ENCODE measurements around the gene FBXL16.

Gene FBXL16

GRCh38 chr16:678209-678857 lies 27.3 kb downstream of the FBXL16 start:
- H3K4me3 ChIP-seq (ENCODE audit: low read depth, low read length): peak overlapping the region; percentile 84; the same call in 1 of the 2 replicates
- no peak overlapping the region for H3K9ac ChIP-seq (ENCODE audit: low read length)
- H3K4me1 ChIP-seq (ENCODE audit: control insufficient read depth, insufficient read depth, low read length): peaks cover 48% of the 10 kb centered on the region
- H3K27me3 ChIP-seq (ENCODE audit: control insufficient read depth, insufficient read depth, low read length): no peaks in the 10 kb centered on the region
- no peaks in the 10 kb centered on the region for H3K9me3 ChIP-seq (ENCODE audit: control insufficient read depth, insufficient read depth, low read depth, low read length)
- peaks cover 31% of the 10 kb centered on the region for H3K36me3 ChIP-seq (ENCODE audit: control insufficient read depth, insufficient read depth, low read length)
- no peak overlapping the region for H3K27ac ChIP-seq (ENCODE audit: low read depth, low read length)

DNA sequence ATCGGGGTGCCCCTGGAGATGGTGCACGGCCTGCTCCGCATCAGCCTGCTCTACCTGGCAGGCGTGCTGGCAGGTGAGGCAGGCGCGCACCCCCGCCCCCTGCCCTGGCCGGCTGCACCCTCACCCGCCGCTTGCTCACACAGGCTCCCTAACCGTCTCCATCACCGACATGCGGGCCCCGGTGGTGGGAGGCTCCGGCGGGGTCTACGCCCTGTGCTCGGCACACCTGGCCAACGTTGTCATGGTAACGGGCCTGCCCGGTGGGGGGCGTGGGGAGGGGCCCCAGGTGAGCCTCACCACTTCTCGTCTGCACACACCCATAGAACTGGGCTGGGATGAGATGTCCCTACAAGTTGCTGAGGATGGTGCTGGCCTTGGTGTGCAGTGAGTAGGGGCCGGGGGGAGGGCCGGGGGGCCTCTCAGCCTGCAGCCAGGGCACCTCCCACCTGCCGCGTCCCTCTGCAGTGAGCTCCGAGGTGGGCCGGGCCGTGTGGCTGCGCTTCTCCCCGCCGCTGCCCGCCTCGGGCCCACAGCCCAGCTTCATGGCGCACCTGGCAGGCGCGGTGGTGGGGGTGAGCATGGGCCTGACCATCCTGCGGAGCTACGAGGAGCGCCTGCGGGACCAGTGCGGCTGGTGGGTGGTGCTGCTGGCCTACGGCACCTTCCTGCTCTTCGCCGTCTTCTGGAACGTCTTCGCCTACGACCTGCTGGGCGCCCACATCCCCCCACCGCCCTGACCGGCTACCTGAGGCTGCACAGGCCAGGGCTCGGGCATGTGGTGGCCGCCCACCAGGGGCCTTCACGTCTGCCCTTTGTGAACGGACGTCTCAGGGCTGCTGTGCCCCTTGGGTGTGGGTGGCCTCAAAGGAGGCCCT lies 28.0 kb downstream of the FBXL16 start:
- H3K4me1 ChIP-seq (ENCODE audit: control insufficient read depth, insufficient read depth, low read length): peaks cover 42% of the 10 kb centered on the region
- no peak overlapping the region for H3K27ac ChIP-seq (ENCODE audit: low read depth, low read length)

DNA sequence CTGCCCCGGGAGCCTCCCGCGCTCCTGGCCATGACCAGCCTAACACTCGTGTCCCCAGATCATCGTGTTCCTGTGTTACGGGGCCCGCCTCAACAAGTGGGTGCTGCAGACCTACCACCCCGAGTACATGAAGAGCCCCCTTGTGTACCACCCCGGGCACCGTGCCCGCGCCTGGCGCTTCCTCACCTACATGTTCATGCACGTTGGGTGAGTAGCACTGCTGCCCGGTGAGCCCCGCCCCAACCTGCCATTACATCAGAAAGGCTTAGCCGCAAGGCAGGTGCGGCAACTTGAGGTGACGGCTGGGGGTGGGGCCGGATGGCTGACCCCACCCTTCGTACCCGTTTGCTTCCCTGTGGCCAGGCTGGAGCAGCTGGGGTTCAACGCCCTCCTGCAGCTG lies 28.7 kb downstream of the FBXL16 start:
- H3K27ac ChIP-seq (ENCODE audit: low read depth, low read length): no peak overlapping the region
- no peaks in the 10 kb centered on the region for H3K27me3 ChIP-seq (ENCODE audit: control insufficient read depth, insufficient read depth, low read length)
- no peak overlapping the region for H3K9ac ChIP-seq (ENCODE audit: low read length)
- peak overlapping the region; percentile 20 for H3K4me3 ChIP-seq (ENCODE audit: low read depth, low read length)
- H3K9me3 ChIP-seq (ENCODE audit: control insufficient read depth, insufficient read depth, low read depth, low read length): no peaks in the 10 kb centered on the region
- H3K4me1 ChIP-seq (ENCODE audit: control insufficient read depth, insufficient read depth, low read length): peaks cover 42% of the 10 kb centered on the region
- peaks cover 32% of the 10 kb centered on the region for H3K36me3 ChIP-seq (ENCODE audit: control insufficient read depth, insufficient read depth, low read length)

More for the DNA sequence above, 28.0 kb downstream of the FBXL16 start:
- Histone ChIP-seq H3K4me3 (ENCODE audit: low read depth, low read length) (peak overlapping the region; percentile 20), H3K36me3 (ENCODE audit: control insufficient read depth, insufficient read depth, low read length) (peaks cover 32% of the 10 kb centered on the region), H3K9ac (ENCODE audit: low read length) (no peak overlapping the region), H3K9me3 (ENCODE audit: control insufficient read depth, insufficient read depth, low read depth, low read length) (no peaks in the 10 kb centered on the region), H3K27me3 (ENCODE audit: control insufficient read depth, insufficient read depth, low read length) (no peaks in the 10 kb centered on the region)

- H3K4me3 ChIP-seq (ENCODE audit: low read depth, low read length): 0 out of 2 replicates have a peak overlapping the region, but pooled peaks have one; percentile 20
- no peaks in the 10 kb centered on the region for H3K27me3 ChIP-seq (ENCODE audit: control insufficient read depth, insufficient read depth, low read length)
- H3K36me3 ChIP-seq (ENCODE audit: control insufficient read depth, insufficient read depth, low read length): peaks cover 32% of the 10 kb centered on the region
- no peaks in the 10 kb centered on the region for H3K9me3 ChIP-seq (ENCODE audit: control insufficient read depth, insufficient read depth, low read depth, low read length)
- no peak overlapping the region for H3K9ac ChIP-seq (ENCODE audit: low read length)
- peaks cover 38% of the 10 kb centered on the region for H3K4me1 ChIP-seq (ENCODE audit: control insufficient read depth, insufficient read depth, low read length)
- no peak overlapping the region for H3K27ac ChIP-seq (ENCODE audit: low read depth, low read length)
These were observed 29.1 kb downstream of the FBXL16 start for GRCh38 chr16:676565-676902.

DNA sequence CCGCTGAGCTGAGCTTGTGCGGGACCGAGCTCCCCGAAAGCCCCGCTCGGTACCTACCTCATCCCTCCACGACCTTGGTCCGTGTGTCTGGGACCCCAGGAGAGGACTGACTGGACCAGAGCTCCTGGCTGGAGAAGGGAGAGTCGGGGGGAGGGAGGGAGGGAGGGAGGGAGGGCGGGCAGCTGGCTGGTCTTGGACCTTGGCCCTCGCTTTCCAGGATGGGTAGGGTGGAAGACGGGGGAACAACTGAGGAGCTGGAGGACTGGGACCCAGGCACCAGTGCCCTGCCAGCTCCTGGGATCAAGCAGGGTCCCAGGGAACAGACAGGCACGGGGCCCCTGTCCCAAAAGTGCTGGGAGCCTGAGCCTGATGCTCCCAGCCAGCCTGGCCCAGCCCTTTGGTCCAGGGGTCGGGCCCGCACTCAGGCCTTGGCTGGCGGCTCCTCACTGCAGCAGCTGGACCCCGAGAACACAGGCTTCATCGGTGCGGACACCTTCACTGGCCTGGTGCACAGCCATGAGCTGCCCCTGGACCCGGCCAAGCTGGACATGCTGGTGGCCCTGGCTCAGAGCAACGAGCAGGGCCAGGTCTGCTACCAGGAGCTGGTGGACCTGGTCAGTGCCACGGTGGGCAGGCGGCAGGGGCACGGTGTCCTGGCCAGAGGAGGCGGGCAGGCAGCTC lies 29.6 kb downstream of the FBXL16 start:
- Histone ChIP-seq H3K4me1 (ENCODE audit: control insufficient read depth, insufficient read depth, low read length) (peaks cover 34% of the 10 kb centered on the region), H3K27ac (ENCODE audit: low read depth, low read length) (no peak overlapping the region), H3K9me3 (ENCODE audit: control insufficient read depth, insufficient read depth, low read depth, low read length) (no peaks in the 10 kb centered on the region), H3K27me3 (ENCODE audit: control insufficient read depth, insufficient read depth, low read length) (no peaks in the 10 kb centered on the region), H3K4me3 (ENCODE audit: low read depth, low read length) (peak overlapping the region; percentile 79), H3K9ac (ENCODE audit: low read length) (no peak overlapping the region), H3K36me3 (ENCODE audit: control insufficient read depth, insufficient read depth, low read length) (peaks cover 32% of the 10 kb centered on the region)

DNA sequence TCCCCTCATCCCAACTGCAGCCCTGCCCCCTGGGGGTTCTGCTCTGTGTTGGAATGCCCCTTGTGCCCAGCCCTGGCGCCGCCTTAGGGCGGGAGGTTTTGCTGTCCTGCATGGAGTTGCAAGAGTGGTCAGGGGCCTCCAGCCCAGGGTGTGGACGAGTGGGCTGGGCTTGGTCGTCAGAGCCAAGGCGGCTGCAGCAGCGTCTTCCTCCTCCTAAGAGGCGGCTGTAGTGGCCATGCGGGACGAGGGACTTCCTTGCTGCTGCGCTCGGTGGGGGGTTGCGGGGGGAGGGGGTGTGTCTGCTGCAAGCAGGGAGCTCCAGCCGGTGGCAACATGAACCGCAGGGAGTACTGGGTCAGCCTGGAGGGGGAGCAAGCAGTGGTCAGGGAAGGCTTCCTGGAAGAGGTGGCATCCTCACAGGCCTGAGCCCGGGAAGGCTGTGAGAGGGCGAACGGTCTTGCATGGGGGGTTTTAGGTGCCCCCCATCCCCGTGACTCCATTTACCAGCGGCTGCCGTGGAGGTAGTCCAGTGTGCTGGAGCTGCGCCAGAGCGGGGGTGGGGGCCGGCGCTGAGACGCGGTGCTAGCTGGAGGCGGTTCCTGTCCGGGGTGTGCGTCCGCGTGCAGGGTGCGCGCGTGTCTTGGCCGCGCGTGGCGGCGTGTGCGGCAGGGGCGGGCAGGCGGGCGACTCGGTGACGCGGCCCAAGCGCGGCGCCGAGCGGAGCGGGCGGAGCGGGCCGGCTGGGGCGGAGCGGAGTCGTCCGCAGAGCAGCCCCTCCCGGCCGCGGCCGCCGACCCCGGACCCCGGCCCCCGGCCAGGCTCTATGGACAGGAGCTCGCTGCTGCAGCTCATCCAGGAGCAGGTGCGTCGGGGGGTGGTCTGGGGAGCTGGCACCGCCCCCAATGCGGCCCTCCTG lies 30.4 kb downstream of the FBXL16 start, which contains the start of gene RHBDL1:
Gene RHBDL1, plus strand, starts transcription at position 704 of the 916 bp plus-strand sequence. Its CDS starts 120 bp downstream, at position 824.
- Histone ChIP-seq H3K9me3 (ENCODE audit: control insufficient read depth, insufficient read depth, low read depth, low read length) (no peaks in the 10 kb centered on the region), H3K4me3 (ENCODE audit: low read depth, low read length) (peak within 1 kb of the TSS; percentile 79), H3K27me3 (ENCODE audit: control insufficient read depth, insufficient read depth, low read length) (no peaks in the 10 kb centered on the region), H3K27ac (ENCODE audit: low read depth, low read length) (no peak within 1 kb of the TSS), H3K9ac (ENCODE audit: low read length) (peak within 1 kb of the TSS; percentile 62), H3K4me1 (ENCODE audit: control insufficient read depth, insufficient read depth, low read length) (peaks cover 34% of the 10 kb centered on the region), H3K36me3 (ENCODE audit: control insufficient read depth, insufficient read depth, low read length) (peaks cover 40% of the 10 kb centered on the region)

DNA sequence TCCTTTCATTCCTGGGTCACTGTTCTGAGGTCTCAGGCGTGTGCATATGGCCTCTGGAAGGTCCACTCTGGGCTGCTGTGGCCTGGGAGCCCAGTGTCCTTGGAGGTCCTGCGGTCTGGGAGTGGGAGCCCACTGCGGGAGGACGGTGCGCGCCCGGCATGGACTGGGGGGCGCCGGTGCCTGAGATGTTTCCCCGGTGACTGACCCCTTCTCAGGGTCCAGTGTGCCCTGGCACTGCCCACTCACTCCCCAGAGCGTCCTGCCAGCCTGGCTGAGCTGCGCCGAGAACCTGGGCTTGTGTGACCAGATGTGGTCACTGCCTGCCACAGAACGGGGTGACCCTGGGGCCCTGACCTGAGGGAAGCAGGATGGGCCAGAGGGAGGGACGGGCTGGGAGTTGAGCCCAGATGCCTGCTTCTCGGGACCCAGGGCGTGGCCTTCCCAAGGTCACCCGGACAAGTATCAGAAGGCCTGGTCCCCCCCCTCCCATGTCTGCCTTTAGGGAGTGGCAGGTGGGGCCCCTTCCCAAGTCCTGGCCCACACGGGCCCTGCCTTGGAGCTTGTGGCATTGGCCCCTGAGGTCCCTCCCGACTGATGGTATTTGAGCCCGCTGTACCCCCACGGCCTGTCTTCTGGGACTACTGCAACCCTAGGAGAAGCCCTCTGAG lies 31.3 kb downstream of the FBXL16 start:
- no peak overlapping the region for H3K27ac ChIP-seq (ENCODE audit: low read depth, low read length)
- H3K27me3 ChIP-seq (ENCODE audit: control insufficient read depth, insufficient read depth, low read length): no peaks in the 10 kb centered on the region
- H3K9me3 ChIP-seq (ENCODE audit: control insufficient read depth, insufficient read depth, low read depth, low read length): no peaks in the 10 kb centered on the region
- peaks cover 32% of the 10 kb centered on the region for H3K4me1 ChIP-seq (ENCODE audit: control insufficient read depth, insufficient read depth, low read length)
- peak overlapping the region; percentile 79 for H3K4me3 ChIP-seq (ENCODE audit: low read depth, low read length)
- H3K36me3 ChIP-seq (ENCODE audit: control insufficient read depth, insufficient read depth, low read length): peaks cover 49% of the 10 kb centered on the region
- no peak overlapping the region for H3K9ac ChIP-seq (ENCODE audit: low read length)

DNA sequence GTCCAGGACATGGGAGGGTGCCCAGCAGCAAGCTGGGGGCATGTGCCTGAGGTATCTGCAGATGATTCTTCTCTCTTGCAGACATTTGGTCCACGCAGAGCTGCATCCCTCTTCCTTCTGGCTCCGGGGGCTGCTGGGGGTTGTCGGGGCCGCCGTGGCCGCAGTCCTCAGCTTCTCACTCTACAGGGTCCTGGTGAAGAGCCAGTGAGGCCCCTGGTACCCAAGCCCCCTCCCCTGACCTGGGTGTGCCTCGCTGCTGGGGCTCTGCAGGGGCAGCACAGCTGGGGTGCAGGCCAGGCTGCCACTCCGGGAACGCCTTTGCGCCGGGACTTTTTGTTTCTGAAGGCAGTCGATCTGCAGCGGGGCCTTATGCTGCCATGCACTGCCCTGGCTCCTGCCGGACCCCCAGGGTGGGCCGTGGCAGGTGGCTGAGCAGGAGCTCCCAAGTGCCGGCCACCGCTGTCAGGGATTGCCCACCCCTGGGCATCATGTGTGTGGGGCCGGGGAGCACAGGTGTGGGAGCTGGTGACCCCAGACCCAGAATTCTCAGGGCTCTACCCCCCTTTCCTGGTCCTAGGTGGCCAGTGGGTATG lies 32.1 kb downstream of the FBXL16 start:
- Histone ChIP-seq H3K4me1 (ENCODE audit: control insufficient read depth, insufficient read depth, low read length) (peaks cover 34% of the 10 kb centered on the region), H3K9ac (ENCODE audit: low read length) (no peak overlapping the region), H3K4me3 (ENCODE audit: low read depth, low read length) (no peak overlapping the region), H3K9me3 (ENCODE audit: control insufficient read depth, insufficient read depth, low read depth, low read length) (no peaks in the 10 kb centered on the region), H3K27ac (ENCODE audit: low read depth, low read length) (no peak overlapping the region), H3K36me3 (ENCODE audit: control insufficient read depth, insufficient read depth, low read length) (peaks cover 54% of the 10 kb centered on the region), H3K27me3 (ENCODE audit: control insufficient read depth, insufficient read depth, low read length) (no peaks in the 10 kb centered on the region)

GRCh38 chr16:672851-673250 lies 32.8 kb downstream of the FBXL16 start:
- Histone ChIP-seq H3K9ac (ENCODE audit: low read length) (no peak overlapping the region), H3K27ac (ENCODE audit: low read depth, low read length) (no peak overlapping the region), H3K9me3 (ENCODE audit: control insufficient read depth, insufficient read depth, low read depth, low read length) (no peaks in the 10 kb centered on the region), H3K27me3 (ENCODE audit: control insufficient read depth, insufficient read depth, low read length) (no peaks in the 10 kb centered on the region), H3K36me3 (ENCODE audit: control insufficient read depth, insufficient read depth, low read length) (peaks cover 54% of the 10 kb centered on the region), H3K4me3 (ENCODE audit: low read depth, low read length) (no peak overlapping the region), H3K4me1 (ENCODE audit: control insufficient read depth, insufficient read depth, low read length) (peaks cover 32% of the 10 kb centered on the region)

GRCh38 chr16:672371-672770 lies 33.2 kb downstream of the FBXL16 start:
- H3K4me1 ChIP-seq (ENCODE audit: control insufficient read depth, insufficient read depth, low read length): peaks cover 28% of the 10 kb centered on the region
- H3K4me3 ChIP-seq (ENCODE audit: low read depth, low read length): no peak overlapping the region
- H3K9ac ChIP-seq (ENCODE audit: low read length): no peak overlapping the region
- no peaks in the 10 kb centered on the region for H3K9me3 ChIP-seq (ENCODE audit: control insufficient read depth, insufficient read depth, low read depth, low read length)
- no peaks in the 10 kb centered on the region for H3K27me3 ChIP-seq (ENCODE audit: control insufficient read depth, insufficient read depth, low read length)
- H3K36me3 ChIP-seq (ENCODE audit: control insufficient read depth, insufficient read depth, low read length): peaks cover 54% of the 10 kb centered on the region
- H3K27ac ChIP-seq (ENCODE audit: low read depth, low read length): no peak overlapping the region

All from HUES6 (cell line).